Measurements from ENCODE around the gene RASD2.

DNA sequence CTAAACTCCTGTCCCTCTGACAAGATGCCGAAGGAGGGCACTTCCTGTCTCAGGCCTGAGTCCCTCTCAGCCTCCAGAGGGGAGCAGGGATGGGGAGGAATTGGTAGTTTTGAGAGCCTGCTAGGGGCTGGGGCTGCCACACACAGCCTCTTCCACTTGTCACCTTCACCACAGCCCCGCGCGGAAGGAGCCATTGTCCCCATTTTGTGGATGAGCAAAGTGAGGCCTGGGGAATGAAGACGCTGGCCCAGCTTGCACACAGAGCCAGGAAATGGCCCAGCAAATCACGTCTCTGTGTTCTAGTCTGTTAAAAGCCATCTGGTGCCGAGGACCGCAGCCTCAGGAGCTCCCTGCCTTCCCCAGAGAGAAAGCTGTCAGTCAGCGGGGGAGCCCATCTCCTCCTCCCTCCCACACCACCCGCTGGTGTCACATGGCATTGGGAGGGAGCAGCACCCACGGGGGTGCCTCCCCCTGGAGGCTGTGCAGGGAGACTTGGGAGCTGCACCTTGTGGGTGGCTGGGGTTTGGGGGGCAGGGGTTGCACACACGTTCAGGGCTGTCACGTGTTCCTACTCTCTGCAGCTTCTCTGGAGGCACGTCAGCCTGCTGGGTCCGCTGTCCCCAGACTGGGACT is 34.6 kb downstream of the RASD2 start:
- TF ChIP-seq MYC (IDR thresholded peaks at IDR 0.05; ENCODE audit: low read depth, low read length) (no peak), POLR2A (IDR thresholded peaks at IDR 0.05; ENCODE audit: extremely low read depth, insufficient read length) (no peak)
- TF ChIP-seq, protein P1, sequence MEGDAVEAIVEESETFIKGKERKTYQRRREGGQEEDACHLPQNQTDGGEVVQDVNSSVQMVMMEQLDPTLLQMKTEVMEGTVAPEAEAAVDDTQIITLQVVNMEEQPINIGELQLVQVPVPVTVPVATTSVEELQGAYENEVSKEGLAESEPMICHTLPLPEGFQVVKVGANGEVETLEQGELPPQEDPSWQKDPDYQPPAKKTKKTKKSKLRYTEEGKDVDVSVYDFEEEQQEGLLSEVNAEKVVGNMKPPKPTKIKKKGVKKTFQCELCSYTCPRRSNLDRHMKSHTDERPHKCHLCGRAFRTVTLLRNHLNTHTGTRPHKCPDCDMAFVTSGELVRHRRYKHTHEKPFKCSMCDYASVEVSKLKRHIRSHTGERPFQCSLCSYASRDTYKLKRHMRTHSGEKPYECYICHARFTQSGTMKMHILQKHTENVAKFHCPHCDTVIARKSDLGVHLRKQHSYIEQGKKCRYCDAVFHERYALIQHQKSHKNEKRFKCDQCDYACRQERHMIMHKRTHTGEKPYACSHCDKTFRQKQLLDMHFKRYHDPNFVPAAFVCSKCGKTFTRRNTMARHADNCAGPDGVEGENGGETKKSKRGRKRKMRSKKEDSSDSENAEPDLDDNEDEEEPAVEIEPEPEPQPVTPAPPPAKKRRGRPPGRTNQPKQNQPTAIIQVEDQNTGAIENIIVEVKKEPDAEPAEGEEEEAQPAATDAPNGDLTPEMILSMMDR (IDR thresholded peaks at IDR 0.05; ENCODE audit: low read depth, low read length): no peak
- TF ChIP-seq, protein P2, sequence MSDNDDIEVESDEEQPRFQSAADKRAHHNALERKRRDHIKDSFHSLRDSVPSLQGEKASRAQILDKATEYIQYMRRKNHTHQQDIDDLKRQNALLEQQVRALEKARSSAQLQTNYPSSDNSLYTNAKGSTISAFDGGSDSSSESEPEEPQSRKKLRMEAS (IDR thresholded peaks at IDR 0.05; ENCODE audit: low read depth, low read length): peak; percentile 11; the same call in 1 of the 2 replicates

Measured in NB4 (cell line).